Uterine smooth muscle cell (primary cell): ENCODE results near the gene SEC14L3. TPM values are rescaled to one million over a fixed set of nuclear protein-coding genes. Genes with fewer than 3 reads are reported as not detected.

Experiments used
- total RNA-seq: library from RNA; depleted of rRNA; stranded (reverse); fragments of >200 nt; gene quantifications from 2 replicates; pipeline ENCODE4 v1.2.3, GENCODE V29; 2014

The SEC14L3 gene
- not detected in 2 replicates for total RNA-seq

GRCh38 chr22:30471616-30472318 is at the start of gene SEC14L3:
SEC14L3 (minus strand) TSS chr22:30472017; CDS start chr22:30471958, 59 bp downstream.

GRCh38 chr22:30425616-30426387 is 46.0 kb downstream of the SEC14L3 start, which contains the start of gene MTFP1:
MTFP1 (plus strand) TSS chr22:30425768; CDS start chr22:30425880, 112 bp downstream.

Other genes starting within 250 kb of the SEC14L3 start
- 16.5 and 23.8 TPM in 2 replicates for gene LIF, start 225.3 kb downstream of the SEC14L3 start, total RNA-seq
- not detected in 2 replicates for gene OSM, start 205.2 kb downstream of the SEC14L3 start, total RNA-seq
- gene CASTOR1, start 182.5 kb downstream of the SEC14L3 start, total RNA-seq: 3.0 and 7.7 TPM in 2 replicates
- 15.5 and 16.0 TPM in 2 replicates for gene TBC1D10A, start 145.1 kb downstream of the SEC14L3 start, total RNA-seq
- gene SF3A1, start 115.1 kb downstream of the SEC14L3 start, total RNA-seq: 18.7 and 21.4 TPM in 2 replicates
- gene CCDC157, start 115.0 kb downstream of the SEC14L3 start, total RNA-seq: 1.6 and 2.5 TPM in 2 replicates
- gene RNF215, start 84.6 kb downstream of the SEC14L3 start, total RNA-seq: 24.1 and 36.1 TPM in 2 replicates
- gene SEC14L2, start 75.0 kb downstream of the SEC14L3 start, total RNA-seq: 20.2 and 33.5 TPM in 2 replicates
- gene MTFP1, start 46.2 kb downstream of the SEC14L3 start, total RNA-seq: 7.9 and 15.1 TPM in 2 replicates
- 0.12 TPM in 1 of 2 replicates, not detected in the other for gene SEC14L4, start 33.7 kb upstream of the SEC14L3 start, total RNA-seq
- 1.4 and 1.7 TPM in 2 replicates for gene SEC14L6, start 74.7 kb upstream of the SEC14L3 start, total RNA-seq
- 0.11 TPM in 1 of 2 replicates, not detected in the other for gene GAL3ST1, start 102.6 kb upstream of the SEC14L3 start, total RNA-seq
- gene PES1, start 119.9 kb upstream of the SEC14L3 start, total RNA-seq: 92.1 and 104 TPM in 2 replicates
- gene TCN2, start 135.2 kb upstream of the SEC14L3 start, total RNA-seq: 2.3 and 3.4 TPM in 2 replicates
- 15.5 and 27.8 TPM in 2 replicates for gene SLC35E4, start 163.8 kb upstream of the SEC14L3 start, total RNA-seq
- gene DUSP18, start 195.9 kb upstream of the SEC14L3 start, total RNA-seq: 10.7 and 13.5 TPM in 2 replicates
- gene OSBP2, start 222.9 kb upstream of the SEC14L3 start, total RNA-seq: 4.0 and 6.2 TPM in 2 replicates